ENCODE measurements around the gene CHST9. TPM values are rescaled to one million over a fixed set of nuclear protein-coding genes. Genes with fewer than 3 reads are reported as not detected.

Gene CHST9
- total and polyA plus RNA-seq, 10 of the 15 experiments (the other 5 are each of a cell fraction or from before 2014, with no cell fraction given): 0.34 TPM; not detected in 9

GRCh38 chr18:26940744-26941398 lies 244.2 kb downstream of the CHST9 start (continued):
- TF ChIP-seq MAX (IDR thresholded peaks at IDR 0.05; ENCODE audit: low read depth, low read length) (no peak), SP1 (IDR thresholded peaks at IDR 0.05; ENCODE audit: low read depth, low read length) (no peak), CBX5 (IDR thresholded peaks at IDR 0.05; ENCODE audit: low read depth) (no peak), POU2F2 (IDR thresholded peaks at IDR 0.05; ENCODE audit: borderline replicate concordance, low read depth, low read length) (no peak), EED (IDR thresholded peaks at IDR 0.05; ENCODE audit: low read depth) (no peak), RELA (IDR thresholded peaks at IDR 0.05; ENCODE audit: borderline replicate concordance, partially characterized antibody) (no peak), EGR1 (IDR thresholded peaks at IDR 0.05; ENCODE audit: borderline replicate concordance in 1 of 2, low read depth in 2 of 2, low read length in 2 of 2) (no peak), ASH2L (IDR thresholded peaks at IDR 0.05; ENCODE audit: borderline replicate concordance, low read depth) (no peak), MXI1 (IDR thresholded peaks at IDR 0.05; ENCODE audit: low read depth, low read length) (no peak)
- TF ChIP-seq, protein P1, sequence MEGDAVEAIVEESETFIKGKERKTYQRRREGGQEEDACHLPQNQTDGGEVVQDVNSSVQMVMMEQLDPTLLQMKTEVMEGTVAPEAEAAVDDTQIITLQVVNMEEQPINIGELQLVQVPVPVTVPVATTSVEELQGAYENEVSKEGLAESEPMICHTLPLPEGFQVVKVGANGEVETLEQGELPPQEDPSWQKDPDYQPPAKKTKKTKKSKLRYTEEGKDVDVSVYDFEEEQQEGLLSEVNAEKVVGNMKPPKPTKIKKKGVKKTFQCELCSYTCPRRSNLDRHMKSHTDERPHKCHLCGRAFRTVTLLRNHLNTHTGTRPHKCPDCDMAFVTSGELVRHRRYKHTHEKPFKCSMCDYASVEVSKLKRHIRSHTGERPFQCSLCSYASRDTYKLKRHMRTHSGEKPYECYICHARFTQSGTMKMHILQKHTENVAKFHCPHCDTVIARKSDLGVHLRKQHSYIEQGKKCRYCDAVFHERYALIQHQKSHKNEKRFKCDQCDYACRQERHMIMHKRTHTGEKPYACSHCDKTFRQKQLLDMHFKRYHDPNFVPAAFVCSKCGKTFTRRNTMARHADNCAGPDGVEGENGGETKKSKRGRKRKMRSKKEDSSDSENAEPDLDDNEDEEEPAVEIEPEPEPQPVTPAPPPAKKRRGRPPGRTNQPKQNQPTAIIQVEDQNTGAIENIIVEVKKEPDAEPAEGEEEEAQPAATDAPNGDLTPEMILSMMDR (IDR thresholded peaks at IDR 0.05 in 2 of 3, conservative IDR thresholded peaks at IDR 0.05 in 1 of 3; ENCODE audit: control insufficient read depth in 2 of 3, extremely low read depth in 1 of 3, insufficient read depth in 1 of 3, low read depth in 3 of 3, low read length in 3 of 3): no peak

GRCh38 chr18:26931659-26932058 lies 253.4 kb downstream of the CHST9 start:
- H3K27ac ChIP-seq (ENCODE audit: control insufficient read depth, insufficient read depth): no peak overlapping the region
- FAIRE-seq: no peak
- ChIA-PET POLR2A (no interaction called here), CTCF (no interaction called here), RAD21 (ENCODE audit: unreplicated experiment) (no interaction called here), SMC1A (ENCODE audit: uncharacterized antibody, unreplicated experiment) (no interaction called here)
- H3K9me3 ChIP-seq (replicated peaks; ENCODE audit: control insufficient read depth, insufficient read depth, low read length): no peaks in the 10 kb centered on the region
- ATAC-seq: no peak
- intact Hi-C loops (cut with micrococcal nuclease; ENCODE audit: unreplicated experiment) (no loop called here), in situ Hi-C loops (cut with MboI) (no loop called here)
- BruUV-seq (replicated peaks): no TSS peak
- no peak for DNase-seq (ENCODE audit: low read depth, low spot score)
- no peaks in the 10 kb centered on the region for H3K4me1 ChIP-seq (ENCODE audit: control insufficient read depth, insufficient read depth, low read length)
- no peaks in the 10 kb centered on the region for H3K79me2 ChIP-seq (ENCODE audit: control insufficient read depth, insufficient read depth, low read length)
- H4K20me1 ChIP-seq (ENCODE audit: control insufficient read depth, insufficient read depth): no peaks in the 10 kb centered on the region
- H3K27me3 ChIP-seq (replicated peaks in 1 of 2; ENCODE audit: control insufficient read depth in 2 of 2, insufficient read depth in 2 of 2, low read length in 1 of 2): no peaks in the 10 kb centered on the region
- no peak overlapping the region for H3K4me3 ChIP-seq
- no peak overlapping the region for H3K9ac ChIP-seq (ENCODE audit: control insufficient read depth, insufficient read depth, low read length)
- H3K36me3 ChIP-seq (ENCODE audit: control insufficient read depth in 2 of 2, insufficient read depth in 2 of 2, low read length in 1 of 2): no peaks in the 10 kb centered on the region
- no peak overlapping the region for H2AFZ ChIP-seq (ENCODE audit: control insufficient read depth, low read depth, low read length)
- WGBS (ENCODE audit: insufficient coverage, insufficient replicate concordance, low lambda C conversion rate, missing lambda C conversion rate): 28% methylated on average over 2 of the region's 2 CpGs
- no peak overlapping the region for H3K4me2 ChIP-seq (ENCODE audit: control insufficient read depth, insufficient read depth)
- TF ChIP-seq ZBED1 (IDR thresholded peaks at IDR 0.05; ENCODE audit: borderline replicate concordance) (no peak), BHLHE40 (IDR thresholded peaks at IDR 0.05; ENCODE audit: borderline replicate concordance in 1 of 2, low read depth in 2 of 2, low read length in 1 of 2) (no peak), CEBPB (IDR thresholded peaks at IDR 0.05; ENCODE audit: borderline replicate concordance in 1 of 2, low read depth in 2 of 2, low read length in 2 of 2) (no peak), IKZF1 (conservative IDR thresholded peaks at IDR 0.05) (no peak), YBX1 (IDR thresholded peaks at IDR 0.05) (no peak), RAD21 (IDR thresholded peaks at IDR 0.05; ENCODE audit: insufficient read depth, low read depth, low read length) (no peak), POU2F2 (IDR thresholded peaks at IDR 0.05; ENCODE audit: borderline replicate concordance, low read depth, low read length) (no peak), NFIC (IDR thresholded peaks at IDR 0.05; ENCODE audit: low read depth, low read length) (no peak), SP1 (IDR thresholded peaks at IDR 0.05; ENCODE audit: low read depth, low read length) (no peak), CBX5 (IDR thresholded peaks at IDR 0.05; ENCODE audit: low read depth) (no peak), NFYB (IDR thresholded peaks at IDR 0.05; ENCODE audit: insufficient read depth, low read depth, low read length) (no peak), HCFC1 (IDR thresholded peaks at IDR 0.05; ENCODE audit: low read length) (no peak), TCF12 (IDR thresholded peaks at IDR 0.05; ENCODE audit: low read depth, low read length) (no peak)

Data from GM12878 (cell line).